Neural progenitor cell (in vitro differentiated cells): ENCODE results near the gene CDK4. TPM values are rescaled to one million over a fixed set of nuclear protein-coding genes. Genes with fewer than 3 reads are reported as not detected.
"Not testable (repeated sequence)": the region's sequence is repeated elsewhere in the genome, so short reads cannot be mapped to it uniquely, and the experiment has no call there.

Experiments used
- DNase-seq: peaks from one replicate; pipeline ENCODE4 v3.0.0-alpha.2; 2016; ENCODE audit warnings: low spot score
- H2AFZ ChIP-seq: fragments of 200-600 bp; sonication (generic); replicated peaks from 2 replicates; pipeline ENCODE4 v1.6.1; 2016; ENCODE audit warnings: antibody characterized with exemption
- H3F3A ChIP-seq: fragments of 200-600 bp; sonication (generic); 2 replicates; pipeline ENCODE4 v1.6.1; 2016; ENCODE audit warnings: antibody characterized with exemption, low read depth
- H3K27ac ChIP-seq: fragments of 200-600 bp; sonication (generic); 2 replicates; pipeline ENCODE4 v1.5.1; 2016; ENCODE audit warnings: mild to moderate bottlenecking
- H3K27me3 ChIP-seq: fragments of 200-600 bp; sonication (generic); 2 replicates; pipeline ENCODE4 v1.6.1; 2016; ENCODE audit warnings: mild to moderate bottlenecking, moderate library complexity
- H3K36me3 ChIP-seq: fragments of 200-600 bp; sonication (generic); 2 replicates; pipeline ENCODE4 v1.5.1; 2016
- H3K4me1 ChIP-seq: fragments of 200-600 bp; sonication (generic); 2 replicates; pipeline ENCODE4 v1.6.1; 2016; ENCODE audit warnings: mixed run types
- H3K4me2 ChIP-seq: fragments of 200-600 bp; sonication (generic); 2 replicates; pipeline ENCODE4 v1.6.1; 2016
- H3K4me3 ChIP-seq: fragments of 200-600 bp; sonication (generic); 2 replicates; pipeline ENCODE4 v1.5.1; 2016
- H3K79me2 ChIP-seq: fragments of 200-600 bp; sonication (generic); 2 replicates; pipeline ENCODE4 v1.6.1; 2016; ENCODE audit warnings: low read depth
- H3K9ac ChIP-seq: fragments of 200-600 bp; sonication (generic); 2 replicates; pipeline ENCODE4 v1.6.1; 2016
- H3K9me3 ChIP-seq: fragments of 200-600 bp; sonication (generic); 2 replicates; pipeline ENCODE4 v1.5.1; 2016; ENCODE audit warnings: low read depth
- H4K20me1 ChIP-seq: fragments of 200-600 bp; sonication (generic); 2 replicates; pipeline ENCODE4 v1.6.1; 2016; ENCODE audit warnings: low read depth
- H3K27ac Mint-ChIP-seq: 3 replicates; pipeline ENCODE4 v1.8.0; 2021; ENCODE audit warnings: mixed read lengths
- H3K27me3 Mint-ChIP-seq: 2 replicates; pipeline ENCODE4 v1.8.0; 2022; ENCODE audit warnings: low read depth, mild to moderate bottlenecking, inconsistent platforms, moderate library complexity, mixed read lengths; ENCODE audit not compliant: insufficient read depth
- H3K36me3 Mint-ChIP-seq: 3 replicates; pipeline ENCODE4 v1.8.0; 2021; ENCODE audit warnings: mixed read lengths
- H3K4me1 Mint-ChIP-seq: 3 replicates; pipeline ENCODE4 v1.8.0; 2021; ENCODE audit warnings: mixed read lengths
- H3K4me3 Mint-ChIP-seq: 3 replicates; pipeline ENCODE4 v1.8.0; 2021; ENCODE audit warnings: mild to moderate bottlenecking, moderate library complexity, mixed read lengths
- H3K9me3 Mint-ChIP-seq: 3 replicates; pipeline ENCODE4 v1.8.0; 2020; ENCODE audit warnings: mixed read lengths
- CTCF ChIP-seq: fragments of 200-600 bp; sonication (generic); IDR thresholded peaks from 2 replicates; pipeline ENCODE4 v1.5.1; 2017; ENCODE audit warnings: antibody characterized with exemption, mild to moderate bottlenecking
- EZH2 ChIP-seq: fragments of 200-600 bp; sonication (generic); IDR thresholded peaks from 2 replicates; pipeline ENCODE4 v1.6.1; 2017; ENCODE audit warnings: antibody characterized with exemption, mild to moderate bottlenecking, moderate library complexity
- EZH2phosphoT487 ChIP-seq: fragments of 200-600 bp; sonication (generic); IDR thresholded peaks from 2 replicates; pipeline ENCODE4 v1.6.1; 2017; ENCODE audit warnings: antibody characterized with exemption
- total RNA-seq: library from RNA; depleted of rRNA; stranded (reverse); fragments of >200 nt; gene quantifications from 2 replicates; pipeline ENCODE4 v1.2.3, GENCODE V29; 2015; ENCODE audit warnings: low replicate concordance

The CDK4 gene
- total RNA-seq, 1 donor from 2014 or later = 169 TPM

- Mint-ChIP-seq H3K4me1 (peaks cover 12% of the 10 kb centered on the region), H3K4me3 (peak overlapping the region; percentile 24), H3K27ac (no peak overlapping the region), H3K36me3 (peaks cover 8% of the 10 kb centered on the region), H3K9me3 (peaks cover 5% of the 10 kb centered on the region), H3K27me3 (peaks cover 30% of the 10 kb centered on the region)
- Histone ChIP-seq H3K4me1 (peaks cover 3% of the 10 kb centered on the region), H3K4me3 (no peak overlapping the region), H3K27ac (no peak overlapping the region), H4K20me1 (peaks cover 20% of the 10 kb centered on the region), H3K9me3 (no peaks in the 10 kb centered on the region), H3K79me2 (no peaks in the 10 kb centered on the region), H2AFZ (no peak overlapping the region), H3K9ac (no peak overlapping the region), H3K27me3 (peaks cover 60% of the 10 kb centered on the region), H3K4me2 (no peak overlapping the region), H3K36me3 (no peaks in the 10 kb centered on the region), H3F3A (no peaks in the 10 kb centered on the region)
- no peak for DNase-seq
- TF ChIP-seq EZH2 (no peak), EZH2phosphoT487 (no peak)
These were observed 28.5 kb downstream of the CDK4 start for GRCh38 chr12:57723630-57723962.

- peaks cover 12% of the 10 kb centered on the region for H3K4me1 Mint-ChIP-seq
- Histone ChIP-seq H3K4me2 (no peak overlapping the region), H3K27ac (no peak overlapping the region), H3K4me3 (no peak overlapping the region), H4K20me1 (peaks cover 14% of the 10 kb centered on the region), H3K9me3 (no peaks in the 10 kb centered on the region), H3K27me3 (peaks cover 54% of the 10 kb centered on the region), H3K36me3 (no peaks in the 10 kb centered on the region), H2AFZ (no peak overlapping the region), H3K9ac (no peak overlapping the region), H3F3A (no peaks in the 10 kb centered on the region), H3K4me1 (peaks cover 3% of the 10 kb centered on the region), H3K79me2 (no peaks in the 10 kb centered on the region)
- peaks cover 26% of the 10 kb centered on the region for H3K27me3 Mint-ChIP-seq
- no peak overlapping the region for H3K27ac Mint-ChIP-seq
- H3K4me3 Mint-ChIP-seq = no peak overlapping the region
- TF ChIP-seq EZH2phosphoT487 (no peak), EZH2 (no peak), CTCF (no peak)
- DNase-seq = no peak
- H3K9me3 Mint-ChIP-seq = peaks cover 5% of the 10 kb centered on the region
- H3K36me3 Mint-ChIP-seq = peaks cover 8% of the 10 kb centered on the region
These were observed 29.1 kb downstream of the CDK4 start for GRCh38 chr12:57722716-57723629.

GRCh38 chr12:57721846-57722608 lies 30.1 kb downstream of the CDK4 start:
- not testable (repeated sequence) for H3K9me3 ChIP-seq, H3K4me1 ChIP-seq, H2AFZ ChIP-seq, H4K20me1 ChIP-seq, H3K9ac ChIP-seq, H3K27ac ChIP-seq, H3K27ac Mint-ChIP-seq, H3K4me1 Mint-ChIP-seq, H3K36me3 Mint-ChIP-seq, H3K4me3 ChIP-seq, H3K4me3 Mint-ChIP-seq, H3K79me2 ChIP-seq, DNase-seq, H3K4me2 ChIP-seq, H3K36me3 ChIP-seq, H3F3A ChIP-seq, H3K9me3 Mint-ChIP-seq
- peaks cover 44% of the 10 kb centered on the region for H3K27me3 ChIP-seq
- H3K27me3 Mint-ChIP-seq = peaks cover 17% of the 10 kb centered on the region

- Mint-ChIP-seq H3K9me3 (no peaks in the 10 kb centered on the region), H3K4me3 (no peak overlapping the region), H3K27me3 (peaks cover 12% of the 10 kb centered on the region), H3K4me1 (peaks cover 6% of the 10 kb centered on the region), H3K27ac (no peak overlapping the region), H3K36me3 (peaks cover 5% of the 10 kb centered on the region)
- Histone ChIP-seq H3K27ac (no peak overlapping the region), H3K4me2 (no peak overlapping the region), H3K4me3 (no peak overlapping the region), H3K9me3 (no peaks in the 10 kb centered on the region), H3F3A (no peaks in the 10 kb centered on the region), H3K4me1 (no peaks in the 10 kb centered on the region), H3K79me2 (no peaks in the 10 kb centered on the region), H4K20me1 (no peaks in the 10 kb centered on the region), H3K9ac (no peak overlapping the region), H2AFZ (no peak overlapping the region), H3K36me3 (no peaks in the 10 kb centered on the region), H3K27me3 (peaks cover 33% of the 10 kb centered on the region)
- DNase-seq = no peak
- no peak for TF ChIP-seq CTCF
- no peak for TF ChIP-seq EZH2phosphoT487
- no peak for TF ChIP-seq EZH2
These were observed 31.2 kb downstream of the CDK4 start for GRCh38 chr12:57720606-57721595.
